HG03159 (cell line): Measurements from ENCODE around the gene CD68.

Source experiments
- ATAC-seq: cut with Tn5 transposase; IDR thresholded peaks from one replicate; pipeline ENCODE4 v1.9.1; 2021; ENCODE audit warnings: mild to moderate bottlenecking, moderate library complexity; ENCODE audit not compliant: unreplicated experiment

CD68 gene

GRCh38 chr17:7558544-7559319, 20.7 kb upstream of the CD68 start, which contains the start of gene TNFSF13:
TSS of gene TNFSF13 (plus strand) at chr17:7558750. CDS start at chr17:7559040, 290 bp downstream.
- ATAC-seq = no peak

GRCh38 chr17:7559320-7560171, 19.9 kb upstream of the CD68 start:
- no peak for ATAC-seq

- ATAC-seq = no peak
These were observed 19.0 kb upstream of the CD68 start for GRCh38 chr17:7560172-7561027.

- ATAC-seq = peak; percentile 30
These were observed 18.3 kb upstream of the CD68 start for GRCh38 chr17:7561028-7561575.

- ATAC-seq = peak; percentile 61
These were observed 17.7 kb upstream of the CD68 start, which contains the start of gene SENP3 for GRCh38 chr17:7561589-7562207. TSS of gene SENP3 (plus strand) at chr17:7561919. CDS start at chr17:7563077, 1,158 bp downstream.

- no peak for ATAC-seq
These were observed 17.2 kb upstream of the CD68 start for GRCh38 chr17:7562208-7562605.

GRCh38 chr17:7563115-7563869, 16.1 kb upstream of the CD68 start:
- no peak for ATAC-seq

- no peak for ATAC-seq
These were observed 9.9 kb upstream of the CD68 start for GRCh38 chr17:7569571-7569970.

GRCh38 chr17:7570351-7570750, 9.1 kb upstream of the CD68 start:
- no peak for ATAC-seq

- ATAC-seq = peak; percentile 90
These were observed 7.2 kb upstream of the CD68 start for GRCh38 chr17:7572338-7572587.

GRCh38 chr17:7572588-7573323, 6.7 kb upstream of the CD68 start:
- peak; percentile 0 for ATAC-seq

- no peak for ATAC-seq
These were observed 5.9 kb upstream of the CD68 start for GRCh38 chr17:7573324-7574080.

GRCh38 chr17:7574176-7574953, 5.1 kb upstream of the CD68 start:
- ATAC-seq = no peak

- no peak for ATAC-seq
These were observed 4.0 kb upstream of the CD68 start for GRCh38 chr17:7575481-7575883.

- no peak for ATAC-seq
These were observed 3.5 kb upstream of the CD68 start for GRCh38 chr17:7575959-7576358.

- no peak for ATAC-seq
These were observed 3.0 kb upstream of the CD68 start for GRCh38 chr17:7576432-7576937.
